GM12891 (cell line): ENCODE results near the gene NDE1.

ENCODE experiments used
- POLR2A ChIP-seq: IDR thresholded peaks from 2 replicates; pipeline ENCODE4 v1.6.1; 2011; ENCODE audit warnings: low read depth, low read length, control low read depth
- POLR2AphosphoS5 ChIP-seq: IDR thresholded peaks from 2 replicates; pipeline ENCODE4 v1.6.1; 2011; ENCODE audit warnings: low read depth, low read length, control low read depth
- SPI1 ChIP-seq: IDR thresholded peaks from 2 replicates; pipeline ENCODE4 v1.6.1; 2011; ENCODE audit warnings: low read depth, low read length, control low read depth
- TAF1 ChIP-seq: IDR thresholded peaks from 2 replicates; pipeline ENCODE4 v1.6.1; 2011; ENCODE audit warnings: low read depth, low read length, control low read depth

GRCh38 chr16:15672514-15673167, 22.6 kb downstream of the NDE1 start:
- 0 out of 2 replicates have a peak, but pooled peaks have one; percentile 20 for TF ChIP-seq POLR2A
- TF ChIP-seq POLR2AphosphoS5: no peak
- no peak for TF ChIP-seq SPI1
- no peak for TF ChIP-seq TAF1
